HUDEP-2 (cell line): Measurements from ENCODE around the gene MGLL.

Source experiments
- DNase-seq, 76 experiments: peaks; one replicate each; lab custom pipeline; 2025; ENCODE audit not compliant: unreplicated experiment in 76 of 76; lab: John Stamatoyannopoulos, UW

Gene MGLL

GRCh38 chr3:127815001-127815400 is 7.3 kb downstream of the MGLL start:
- no peak for DNase-seq

DNA sequence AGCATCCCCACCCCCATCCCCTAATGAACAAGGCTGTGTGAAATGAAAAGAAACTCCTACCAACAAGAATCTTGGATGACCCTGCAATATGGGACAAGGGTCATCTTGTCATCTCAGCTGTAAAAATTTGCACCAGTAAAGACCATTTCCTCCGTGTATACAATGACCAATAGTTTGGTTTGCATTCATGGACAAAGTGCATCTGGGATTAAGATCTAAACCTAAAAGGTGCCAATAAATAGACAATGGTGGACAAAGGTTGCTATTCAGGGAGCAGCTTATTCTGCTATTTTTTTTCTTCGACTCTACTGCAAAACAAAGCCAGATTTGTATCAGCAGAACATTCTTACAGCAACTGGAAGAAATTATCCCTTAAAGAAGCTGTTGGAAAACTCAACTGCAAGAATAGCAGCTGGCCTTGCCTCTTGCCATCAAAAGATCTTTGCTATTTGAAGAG is 8.0 kb downstream of the MGLL start:
- DNase-seq, result no peak

DNA sequence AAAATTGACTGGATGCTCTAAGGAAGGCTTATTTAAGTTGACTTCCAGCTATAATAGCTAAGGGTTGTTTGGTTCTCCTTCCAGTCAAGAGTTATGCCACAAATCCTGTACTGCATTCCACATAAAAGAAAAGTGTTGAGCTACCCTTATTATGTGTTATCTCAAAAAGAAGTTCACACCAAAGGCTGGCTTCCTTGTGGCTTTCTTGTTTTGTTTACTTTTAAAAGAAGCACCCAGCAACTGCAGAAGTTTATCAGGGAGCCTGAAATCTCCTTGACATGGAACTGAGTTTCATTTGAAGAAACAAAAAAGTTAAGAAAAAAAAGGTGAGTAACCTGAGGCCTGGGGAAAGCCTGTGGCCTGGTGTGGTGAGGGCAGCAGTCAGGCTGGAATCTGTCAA is 10.2 kb downstream of the MGLL start:
- DNase-seq, result no peak

DNA sequence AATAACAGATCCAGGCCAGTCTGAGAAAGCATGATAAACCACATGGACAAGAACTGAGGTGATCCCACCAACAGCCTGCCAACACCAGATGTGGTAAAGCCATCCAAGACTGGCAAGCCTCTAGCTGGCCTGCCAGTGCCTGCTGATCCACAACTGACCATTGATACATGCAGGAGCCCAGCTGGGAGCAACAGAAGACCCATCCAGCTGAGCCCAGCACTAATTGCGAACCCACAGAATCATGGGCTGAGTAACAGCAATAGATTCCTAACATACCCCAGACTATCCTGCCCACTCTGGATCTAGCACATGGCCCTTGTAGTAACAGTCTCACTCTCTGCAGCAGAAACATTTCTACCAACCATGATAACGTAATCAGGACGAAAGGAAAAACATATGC is 10.6 kb downstream of the MGLL start:
- no peak for DNase-seq

DNA sequence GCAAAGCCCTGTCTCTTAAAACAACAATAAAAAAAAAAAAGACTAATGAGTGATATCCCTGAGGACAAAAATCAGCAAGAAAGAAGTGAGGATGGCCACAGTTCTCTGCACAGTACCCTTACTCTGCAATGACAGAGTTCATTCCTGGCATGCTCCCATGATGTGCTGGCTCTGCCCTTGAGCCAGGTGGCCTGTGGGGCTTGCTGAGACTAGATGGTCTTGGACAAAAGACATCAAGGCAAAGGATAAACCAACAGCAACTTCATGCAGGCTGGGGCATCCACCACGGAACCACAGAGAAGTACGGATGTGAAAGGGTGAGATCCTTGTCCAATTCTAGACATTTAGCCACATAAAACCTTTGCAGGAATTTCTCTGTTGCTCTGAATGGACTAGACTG is 12.7 kb downstream of the MGLL start:
- DNase-seq, result no peak

DNA sequence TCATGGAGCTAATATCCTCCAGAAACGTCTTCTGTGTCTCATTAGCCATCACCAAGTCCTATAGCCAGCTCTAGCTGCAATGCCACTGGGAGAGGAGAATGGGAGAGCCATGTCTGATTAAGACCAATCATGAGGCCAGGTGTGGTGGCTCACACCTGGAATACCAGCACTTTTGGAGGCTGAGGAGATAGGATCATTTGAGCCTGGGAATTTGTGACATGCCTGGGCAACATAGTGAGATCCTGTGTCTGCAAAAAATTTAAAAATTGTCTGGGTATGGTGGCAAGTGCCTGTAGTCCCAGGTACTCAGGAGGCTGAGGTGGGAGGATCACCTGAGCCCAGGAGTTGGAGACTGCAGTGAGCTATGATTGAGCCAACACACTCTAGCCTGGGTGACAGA is 13.1 kb downstream of the MGLL start:
- DNase-seq, result no peak

DNA sequence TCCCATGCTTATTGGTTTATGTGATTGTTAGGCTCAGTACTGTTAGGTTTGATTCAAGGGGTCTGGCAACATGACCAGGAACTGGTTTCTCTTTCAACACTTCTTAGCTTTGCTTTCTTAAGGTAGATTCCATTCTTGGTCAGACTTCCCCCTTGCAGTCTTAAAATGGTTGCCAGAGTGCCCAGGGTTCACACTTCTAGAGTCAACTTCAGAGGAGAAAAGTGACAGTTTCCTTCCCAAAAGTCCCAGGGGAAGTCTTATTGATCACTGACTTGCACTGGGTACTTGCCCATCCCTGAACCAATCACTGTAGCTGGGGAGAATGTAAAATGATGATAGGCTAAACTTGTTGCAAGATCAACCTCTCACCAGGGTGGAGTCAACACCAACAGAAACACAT is 14.1 kb downstream of the MGLL start:
- no peak for DNase-seq

DNA sequence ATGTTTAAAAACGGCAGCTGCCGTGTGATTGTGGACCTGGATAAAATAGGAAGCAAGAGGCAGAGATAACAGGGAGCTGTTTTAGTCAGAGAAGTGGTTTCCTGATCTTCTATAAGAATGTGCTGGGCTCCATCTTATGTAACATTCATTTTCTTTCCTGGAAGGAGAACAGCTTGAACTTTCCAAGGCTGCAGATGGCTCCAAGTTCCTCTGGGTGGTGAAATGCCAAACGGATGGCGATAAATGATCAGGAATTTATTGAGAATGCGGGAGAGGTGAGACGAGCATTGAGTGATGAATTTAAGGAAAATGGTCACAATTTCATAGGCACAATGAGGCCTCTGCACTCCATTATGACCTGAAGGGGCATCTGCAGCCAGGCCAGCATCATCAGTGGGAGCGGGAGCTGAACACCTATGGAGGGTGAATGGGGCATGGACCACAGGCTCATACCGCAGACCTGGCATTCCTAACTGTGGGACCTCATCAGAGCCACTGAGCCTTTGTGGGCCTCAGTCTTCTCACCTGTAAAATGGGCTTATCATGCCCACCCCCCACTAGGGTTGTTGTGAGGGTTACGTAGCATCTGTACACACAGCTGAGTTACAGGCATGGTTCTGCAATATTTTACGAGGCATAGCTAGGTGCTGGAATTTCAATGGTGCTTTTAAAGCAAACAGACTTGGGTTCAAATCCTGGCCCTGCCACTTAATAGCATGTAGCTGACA is 17.1 kb downstream of the MGLL start:
- no peak for DNase-seq

DNA sequence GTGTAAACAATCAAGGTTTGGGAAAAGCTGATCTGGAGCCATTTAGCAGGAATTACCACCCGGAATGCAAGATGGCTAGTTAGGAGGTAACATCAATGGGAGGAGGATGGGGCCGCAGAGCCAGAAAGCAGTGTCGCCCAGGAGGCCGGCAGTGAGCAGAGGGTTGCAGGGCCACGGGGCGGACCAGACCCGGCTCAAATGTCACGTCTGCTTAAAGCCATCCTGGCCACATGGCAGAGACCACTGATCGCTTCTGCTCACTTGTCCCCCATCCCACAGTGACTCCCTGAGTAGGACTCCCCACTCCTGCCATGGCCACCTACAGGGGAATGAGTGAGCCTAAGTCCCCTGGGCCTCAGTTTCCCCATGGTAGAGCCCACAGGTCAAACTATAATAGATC is 18.2 kb downstream of the MGLL start:
- no peak for DNase-seq

GRCh38 chr3:127803619-127804018 is 18.7 kb downstream of the MGLL start:
- DNase-seq, result no peak

- no peak for DNase-seq
Observed at GRCh38 chr3:127802606-127803005, 19.7 kb downstream of the MGLL start.

DNA sequence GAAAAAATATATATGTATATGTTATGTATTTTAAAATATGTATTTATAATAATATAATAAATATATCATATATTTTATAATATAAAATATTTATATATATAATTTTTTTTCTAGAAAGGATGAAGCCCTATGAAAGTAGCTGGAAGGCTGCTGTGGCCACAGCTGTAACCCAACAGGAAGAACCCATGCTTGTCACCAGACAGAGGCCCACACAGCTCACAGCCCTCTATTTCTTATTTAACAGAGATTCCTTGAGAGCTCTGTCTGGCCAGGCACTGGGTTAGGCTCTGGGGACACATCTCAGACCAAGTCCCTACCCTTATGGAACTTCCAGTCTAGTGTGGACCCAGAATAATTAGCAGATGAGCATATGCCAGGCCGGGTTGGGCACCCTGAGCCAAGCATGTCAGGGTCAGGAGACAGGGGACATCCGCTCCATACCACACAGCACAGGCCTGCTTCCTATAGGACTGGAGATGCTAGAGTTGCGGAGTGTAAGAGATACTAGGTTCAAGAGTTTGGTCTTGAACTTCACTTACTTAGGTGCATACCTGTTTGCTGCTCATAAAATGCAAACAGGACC is 20.5 kb downstream of the MGLL start:
- no peak for DNase-seq

- DNase-seq, result no peak
Observed at GRCh38 chr3:127800508-127800907, 21.8 kb downstream of the MGLL start.

GRCh38 chr3:127799476-127800222 is 22.7 kb downstream of the MGLL start:
- no peak for DNase-seq

DNA sequence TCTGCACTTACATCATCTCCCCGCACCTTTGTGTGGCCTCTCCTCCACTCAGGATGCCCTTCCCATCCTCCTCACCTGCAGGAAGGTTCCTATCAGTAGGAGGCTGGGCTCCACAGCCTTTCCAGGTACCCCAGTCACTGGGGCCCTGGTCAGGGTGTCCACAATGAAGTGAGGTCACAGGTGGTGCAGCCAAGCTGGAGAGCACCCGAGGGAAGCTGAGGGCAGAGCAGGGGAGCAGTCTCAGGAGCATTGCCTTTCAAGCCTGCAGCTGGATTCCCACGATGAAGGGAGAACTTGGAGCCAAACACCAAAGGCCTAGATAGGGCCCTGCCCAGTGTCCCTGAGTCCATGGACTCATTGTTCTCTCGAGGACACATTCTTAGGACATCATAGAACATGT is 23.6 kb downstream of the MGLL start:
- no peak for DNase-seq

DNA sequence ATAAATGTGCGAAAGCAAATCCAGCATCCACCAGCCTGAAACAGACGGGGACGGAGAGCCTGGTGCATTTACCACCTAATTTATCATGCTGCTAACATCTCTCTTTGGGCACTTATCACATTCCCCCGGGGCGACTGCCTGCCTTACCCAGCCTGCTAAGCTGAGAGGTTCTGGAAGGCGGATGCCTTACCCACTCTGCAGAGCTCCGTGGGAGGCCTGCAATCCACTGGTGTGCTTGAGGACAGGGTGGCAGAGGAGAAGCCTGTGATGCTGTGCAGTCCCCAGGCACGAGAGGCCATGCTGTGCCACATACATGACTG is 25.5 kb downstream of the MGLL start:
- DNase-seq, result no peak

DNA sequence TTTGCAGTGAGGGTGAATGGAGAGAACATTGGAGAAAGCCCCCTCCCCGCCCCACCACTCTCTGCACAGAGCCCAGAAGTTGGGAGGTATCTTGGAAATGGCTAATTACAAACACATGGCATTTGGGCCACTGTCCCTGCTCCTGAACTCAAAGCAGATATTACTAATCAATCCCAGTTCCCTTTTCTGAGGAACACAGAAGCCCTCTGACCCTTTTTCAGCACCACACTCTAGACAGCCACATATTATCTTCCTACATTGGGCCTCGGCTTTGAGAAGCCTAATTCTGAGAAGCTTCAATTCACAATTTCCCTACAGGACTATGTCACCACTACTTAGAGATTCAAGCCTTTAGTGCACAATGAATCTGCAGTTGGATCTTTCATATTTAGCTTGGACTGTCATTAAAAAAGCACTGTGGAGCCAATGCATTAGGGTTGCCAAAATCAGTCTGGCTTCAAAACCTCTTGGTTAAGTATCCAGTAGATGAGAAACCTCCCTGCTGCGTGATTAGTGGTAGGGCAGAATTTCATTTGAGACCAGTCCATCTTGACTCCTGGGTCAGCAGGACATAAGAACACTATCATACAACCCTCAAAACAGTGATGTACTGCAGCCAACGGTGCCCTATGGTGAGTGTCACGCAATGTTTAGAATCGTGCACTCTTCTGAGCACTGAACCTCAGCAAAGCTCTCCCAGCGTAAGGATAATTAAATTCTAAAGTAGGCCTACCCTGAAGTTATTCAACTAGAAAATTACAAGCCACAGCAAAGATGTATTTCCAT is 26.1 kb downstream of the MGLL start:
- DNase-seq, result no peak

GRCh38 chr3:127794972-127795371 is 27.3 kb downstream of the MGLL start:
- no peak for DNase-seq

DNA sequence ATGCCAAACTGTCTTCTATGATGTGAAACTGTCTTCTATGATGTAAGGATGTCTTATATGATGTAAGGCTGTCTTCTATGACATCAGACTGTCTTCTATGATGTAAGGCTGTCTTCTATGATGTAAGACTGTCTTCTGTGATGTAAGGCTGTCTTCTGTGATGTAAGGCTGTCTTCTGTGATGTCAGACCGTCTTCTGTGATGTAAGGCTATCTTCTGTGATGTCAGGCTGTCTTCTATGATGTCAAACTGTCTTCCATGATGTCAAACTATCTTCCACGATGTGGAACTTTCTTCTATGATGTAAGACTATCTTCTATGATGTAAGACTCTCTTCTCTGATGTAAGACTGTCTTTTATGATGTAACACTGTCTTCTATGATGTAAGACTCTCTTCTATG is 27.9 kb downstream of the MGLL start:
- DNase-seq, result no peak

- DNase-seq, result no peak
Observed at GRCh38 chr3:127792541-127793292, 29.6 kb downstream of the MGLL start.
